ENCODE data around the gene SLK. TPM values are rescaled to one million over a fixed set of nuclear protein-coding genes. Genes with fewer than 3 reads are reported as not detected.

Gene SLK
- total and polyA plus RNA-seq, 2 donors (not counting 3 experiments of a cell fraction or from before 2014, with no cell fraction given): 4.5 to 36.0 TPM

DNA sequence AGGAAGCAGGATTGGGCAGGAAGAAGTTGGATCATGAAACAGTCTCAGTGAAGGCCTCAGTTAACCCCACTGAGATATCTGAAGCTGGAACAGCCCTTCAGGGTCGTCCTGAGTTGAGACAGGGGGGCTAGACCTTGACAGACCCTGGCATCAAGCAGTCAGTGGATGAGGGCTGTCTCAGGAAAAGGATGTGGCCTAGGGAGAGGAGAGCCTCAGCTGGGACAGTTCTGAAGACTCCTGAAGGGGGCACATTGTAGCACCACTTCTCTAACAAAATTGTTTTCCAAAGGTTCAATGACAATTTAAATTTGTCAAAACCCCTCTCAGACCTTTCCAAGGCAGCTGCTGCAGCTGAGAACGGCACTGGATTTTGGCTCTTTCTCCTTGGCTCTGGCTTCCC lies 15.8 kb upstream of the SLK start:
- FAIRE-seq: no peak
- H3K4me1 ChIP-seq (ENCODE audit: control insufficient read depth, extremely low read depth, insufficient read depth, low read length): no peaks in the 10 kb centered on the region
- H3K9me3 ChIP-seq (replicated peaks; ENCODE audit: control insufficient read depth, insufficient read depth, low read length): no peaks in the 10 kb centered on the region
- H3K4me2 ChIP-seq (ENCODE audit: insufficient read depth, low read length): no peak overlapping the region
- DNase-seq (ENCODE audit: low read depth, low spot score): no peak
- no peak overlapping the region for H3K27ac ChIP-seq (ENCODE audit: insufficient read depth, low read depth, low read length)
- ChIA-PET POLR2A (no interaction called here), CTCF (no interaction called here)
- H3K9ac ChIP-seq (replicated peaks; ENCODE audit: extremely low read depth, insufficient read depth, low read length): no peak overlapping the region
- H3K27me3 ChIP-seq (ENCODE audit: control insufficient read depth in 2 of 2, insufficient read depth in 2 of 2, low read length in 2 of 2): peaks cover 0 to 1% of the 10 kb centered on the region in 2 experiments
- H3K79me2 ChIP-seq (ENCODE audit: control insufficient read depth, insufficient read depth, low read length): no peaks in the 10 kb centered on the region
- dilution Hi-C loops (cut with MboI; ENCODE audit: extremely low pct_ligation_motif_present, low sequenced_read_pairs) (no loop called here), intact Hi-C loops (cut with micrococcal nuclease) (no loop called here)
- H3K9me1 ChIP-seq (replicated peaks; ENCODE audit: control insufficient read depth, extremely low read depth, insufficient read depth, low read length): no peaks in the 10 kb centered on the region
- H4K20me1 ChIP-seq (replicated peaks; ENCODE audit: control insufficient read depth, extremely low read depth, insufficient read depth, low read length): no peaks in the 10 kb centered on the region
- no peaks in the 10 kb centered on the region for H3K36me3 ChIP-seq (ENCODE audit: control insufficient read depth in 2 of 2, extremely low read depth in 1 of 2, insufficient read depth in 2 of 2, low read length in 2 of 2)
- no TSS peak for BruUV-seq (replicated peaks)
- TF ChIP-seq GATA2 (IDR thresholded peaks at IDR 0.05; ENCODE audit: insufficient read depth, insufficient read length, low read depth, low read length) (no peak), FOS (IDR thresholded peaks at IDR 0.05; ENCODE audit: borderline replicate concordance, insufficient read depth, low read length) (no peak), JUN (IDR thresholded peaks at IDR 0.05; ENCODE audit: borderline replicate concordance, insufficient read depth, insufficient read length, low read depth) (no peak), POLR2A (IDR thresholded peaks at IDR 0.05; ENCODE audit: low read depth, low read length) (no peak), MYC (IDR thresholded peaks at IDR 0.05; ENCODE audit: low read depth, low read length) (no peak), EZH2 (IDR thresholded peaks at IDR 0.05; ENCODE audit: borderline replicate concordance, low read depth, low read length, severe bottlenecking) (no peak), POLR2AphosphoS5 (IDR thresholded peaks at IDR 0.05; ENCODE audit: insufficient read depth, low read depth, low read length) (no peak)
- TF ChIP-seq, protein P1, sequence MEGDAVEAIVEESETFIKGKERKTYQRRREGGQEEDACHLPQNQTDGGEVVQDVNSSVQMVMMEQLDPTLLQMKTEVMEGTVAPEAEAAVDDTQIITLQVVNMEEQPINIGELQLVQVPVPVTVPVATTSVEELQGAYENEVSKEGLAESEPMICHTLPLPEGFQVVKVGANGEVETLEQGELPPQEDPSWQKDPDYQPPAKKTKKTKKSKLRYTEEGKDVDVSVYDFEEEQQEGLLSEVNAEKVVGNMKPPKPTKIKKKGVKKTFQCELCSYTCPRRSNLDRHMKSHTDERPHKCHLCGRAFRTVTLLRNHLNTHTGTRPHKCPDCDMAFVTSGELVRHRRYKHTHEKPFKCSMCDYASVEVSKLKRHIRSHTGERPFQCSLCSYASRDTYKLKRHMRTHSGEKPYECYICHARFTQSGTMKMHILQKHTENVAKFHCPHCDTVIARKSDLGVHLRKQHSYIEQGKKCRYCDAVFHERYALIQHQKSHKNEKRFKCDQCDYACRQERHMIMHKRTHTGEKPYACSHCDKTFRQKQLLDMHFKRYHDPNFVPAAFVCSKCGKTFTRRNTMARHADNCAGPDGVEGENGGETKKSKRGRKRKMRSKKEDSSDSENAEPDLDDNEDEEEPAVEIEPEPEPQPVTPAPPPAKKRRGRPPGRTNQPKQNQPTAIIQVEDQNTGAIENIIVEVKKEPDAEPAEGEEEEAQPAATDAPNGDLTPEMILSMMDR (IDR thresholded peaks at IDR 0.05; ENCODE audit: extremely low read depth in 1 of 2, insufficient read depth in 1 of 2, low read depth in 1 of 2, low read length in 2 of 2): no peak
- TF ChIP-seq, protein P2, sequence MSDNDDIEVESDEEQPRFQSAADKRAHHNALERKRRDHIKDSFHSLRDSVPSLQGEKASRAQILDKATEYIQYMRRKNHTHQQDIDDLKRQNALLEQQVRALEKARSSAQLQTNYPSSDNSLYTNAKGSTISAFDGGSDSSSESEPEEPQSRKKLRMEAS (IDR thresholded peaks at IDR 0.05; ENCODE audit: insufficient read depth, insufficient read length): no peak
- no peak overlapping the region for H3K4me3 ChIP-seq (replicated peaks in 1 of 3; ENCODE audit: insufficient read depth in 1 of 3, low read depth in 1 of 3, low read length in 3 of 3)
- H2AFZ ChIP-seq (ENCODE audit: low read depth, low read length): no peak overlapping the region

All from endothelial cell of umbilical vein (primary cell).